ENCODE results near the gene MON1A.
"Not testable (repeated sequence)": the region's sequence is repeated elsewhere in the genome, so short reads cannot be mapped to it uniquely, and the experiment has no call there.

GRCh38 chr3:49904448-49904847 is 25.2 kb downstream of the MON1A start:
- not testable (repeated sequence) for TF ChIP-seq CTCF (IDR thresholded peaks at IDR 0.05; ENCODE audit: insufficient read depth, low read length); REST (IDR thresholded peaks at IDR 0.05; ENCODE audit: insufficient replicate concordance, low read depth)
